Body of pancreas (tissue), 4 donors: ENCODE results near the gene SLC8A2.

Experiments used
- CTCF ChIP-seq, 7 experiments: fragments of 450-650 bp in 4 of 7; fragments of 200-600 bp in 3 of 7; sonication (generic) in 3 of 7; IDR thresholded peaks; one replicate each; pipeline ENCODE4 v1.5.1; 2016 to 2019; ENCODE audit warnings: antibody characterized with exemption in 7 of 7
- POLR2A ChIP-seq, 3 donors: fragments of 450-650 bp; IDR thresholded peaks; one replicate each; pipeline ENCODE4 v1.6.1; 2016; ENCODE audit warnings: antibody characterized with exemption in 3 of 3, mild to moderate bottlenecking in 2 of 3

DNA sequence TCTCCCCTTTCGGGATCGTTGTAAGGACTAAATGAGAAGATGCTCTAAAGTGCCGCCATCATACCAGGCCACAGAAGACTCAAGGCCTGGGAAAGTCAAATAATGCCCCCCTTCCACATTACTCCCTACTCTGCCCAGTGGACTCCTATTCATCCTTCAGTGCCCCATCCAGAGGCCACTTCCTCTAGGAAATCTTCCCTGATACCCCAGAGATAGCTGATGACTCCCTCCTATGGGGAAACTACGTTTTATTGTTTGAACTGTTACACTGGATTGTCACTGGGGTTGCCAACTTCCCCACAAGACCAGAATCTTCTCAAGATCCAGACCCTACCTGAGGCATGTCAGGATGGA lies 66.5 kb downstream of the SLC8A2 start:
- TF ChIP-seq CTCF (IDR thresholded peaks at IDR 0.05), result no peak
- TF ChIP-seq POLR2A (IDR thresholded peaks at IDR 0.05), result no peak
